ENCODE measurements around the gene PYGM. TPM values are rescaled to one million over a fixed set of nuclear protein-coding genes. Genes with fewer than 3 reads are reported as not detected.

The PYGM gene
- polyA plus RNA-seq, 1 experiment: 0.14 TPM

DNA sequence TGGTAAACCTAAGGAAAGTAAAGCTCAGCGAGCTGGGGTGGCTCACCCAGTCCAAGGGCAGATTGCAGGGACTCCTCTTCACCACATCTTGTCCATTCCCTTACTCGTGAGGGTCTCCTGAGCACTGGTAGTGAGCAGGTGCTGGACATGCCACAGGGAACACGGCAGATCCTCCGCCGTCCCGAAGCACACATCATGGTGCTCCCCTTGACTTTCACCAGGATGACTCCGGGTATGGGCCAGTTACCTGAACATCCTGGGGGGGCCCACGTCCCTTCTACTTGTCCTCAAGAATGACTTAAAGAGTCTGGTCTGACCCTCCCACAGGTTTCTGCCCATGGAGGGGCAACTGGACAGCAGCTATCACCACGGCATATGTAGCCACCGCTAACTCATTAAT is 26.5 kb upstream of the PYGM start:
- Histone ChIP-seq H3K4me3 (ENCODE audit: low read depth, low read length) (no peak overlapping the region), H3K27me3 (ENCODE audit: control insufficient read depth, insufficient read depth, low read length) (no peaks in the 10 kb centered on the region), H3K27ac (ENCODE audit: low read depth, low read length) (no peak overlapping the region), H3K9me3 (ENCODE audit: control insufficient read depth, insufficient read depth, low read length) (no peaks in the 10 kb centered on the region)
- DNase-seq (ENCODE audit: low read depth, low spot score): no peak
- TF ChIP-seq, protein P1, sequence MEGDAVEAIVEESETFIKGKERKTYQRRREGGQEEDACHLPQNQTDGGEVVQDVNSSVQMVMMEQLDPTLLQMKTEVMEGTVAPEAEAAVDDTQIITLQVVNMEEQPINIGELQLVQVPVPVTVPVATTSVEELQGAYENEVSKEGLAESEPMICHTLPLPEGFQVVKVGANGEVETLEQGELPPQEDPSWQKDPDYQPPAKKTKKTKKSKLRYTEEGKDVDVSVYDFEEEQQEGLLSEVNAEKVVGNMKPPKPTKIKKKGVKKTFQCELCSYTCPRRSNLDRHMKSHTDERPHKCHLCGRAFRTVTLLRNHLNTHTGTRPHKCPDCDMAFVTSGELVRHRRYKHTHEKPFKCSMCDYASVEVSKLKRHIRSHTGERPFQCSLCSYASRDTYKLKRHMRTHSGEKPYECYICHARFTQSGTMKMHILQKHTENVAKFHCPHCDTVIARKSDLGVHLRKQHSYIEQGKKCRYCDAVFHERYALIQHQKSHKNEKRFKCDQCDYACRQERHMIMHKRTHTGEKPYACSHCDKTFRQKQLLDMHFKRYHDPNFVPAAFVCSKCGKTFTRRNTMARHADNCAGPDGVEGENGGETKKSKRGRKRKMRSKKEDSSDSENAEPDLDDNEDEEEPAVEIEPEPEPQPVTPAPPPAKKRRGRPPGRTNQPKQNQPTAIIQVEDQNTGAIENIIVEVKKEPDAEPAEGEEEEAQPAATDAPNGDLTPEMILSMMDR (IDR thresholded peaks at IDR 0.05; ENCODE audit: low read depth, low read length): no peak
- CTCF ChIA-PET: interaction anchor here (0.6 to 1.2 kb wide), 4 partner anchors 12 to 507 kb away, joined by 3 to 5 read pairs (median 4); no protein-coding TSS in a partner anchor
- POLR2A ChIA-PET: interaction anchor here (0.7 to 1.2 kb wide), 2 partner anchors 8 to 11 kb away, joined by 3 to 7 read pairs; partner anchors contain the start of gene SF1

DNA sequence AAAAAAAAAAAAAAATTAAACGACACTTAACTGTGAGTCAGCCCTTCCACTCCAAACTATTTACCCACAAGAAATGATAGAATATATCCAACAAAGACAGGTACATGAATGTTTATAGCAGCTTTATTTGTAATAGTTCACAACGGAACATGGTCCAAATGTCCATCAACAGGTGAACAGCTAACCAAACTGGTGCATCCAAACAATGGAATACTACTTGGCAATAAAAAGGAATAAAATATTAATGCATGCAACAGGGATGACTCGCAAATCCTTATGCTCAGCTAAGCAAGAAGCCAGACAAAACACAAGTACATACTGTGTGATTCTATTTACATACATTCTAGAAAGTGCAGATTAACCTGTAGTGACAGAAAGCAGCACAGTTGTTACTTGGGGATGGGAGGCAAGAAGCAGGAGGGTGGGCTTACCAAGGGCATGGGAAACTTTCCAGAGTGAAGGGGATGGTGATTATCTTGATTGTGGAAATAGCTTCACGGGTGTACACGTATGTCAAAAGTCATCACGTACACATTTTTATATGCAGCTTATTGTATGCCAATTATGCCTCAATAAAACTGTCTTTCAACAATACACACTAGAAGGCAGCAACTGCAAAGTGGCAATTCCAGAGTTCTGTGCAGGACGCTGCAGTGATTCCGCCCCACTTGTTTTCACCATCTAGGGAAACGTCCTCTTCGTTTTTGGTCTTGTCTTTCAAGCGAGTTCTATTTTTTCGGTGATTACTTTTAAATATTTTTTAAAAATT is 25.2 kb upstream of the PYGM start:
- H3K9me3 ChIP-seq (ENCODE audit: control insufficient read depth, insufficient read depth, low read length): no peaks in the 10 kb centered on the region
- CTCF ChIA-PET: interaction anchor here (0.5 to 1.1 kb wide), 2 partner anchors 56 to 96 kb away, joined by 3 read pairs; no protein-coding TSS in a partner anchor
- no peak for DNase-seq (ENCODE audit: low read depth, low spot score)
- no peak overlapping the region for H3K4me3 ChIP-seq (ENCODE audit: low read depth, low read length)
- TF ChIP-seq, protein P1 (IDR thresholded peaks at IDR 0.05; ENCODE audit: low read depth, low read length): no peak
- POLR2A ChIA-PET: no interaction called here
- H3K27ac ChIP-seq (ENCODE audit: low read depth, low read length): no peak overlapping the region
- H3K27me3 ChIP-seq (ENCODE audit: control insufficient read depth, insufficient read depth, low read length): no peaks in the 10 kb centered on the region

DNA sequence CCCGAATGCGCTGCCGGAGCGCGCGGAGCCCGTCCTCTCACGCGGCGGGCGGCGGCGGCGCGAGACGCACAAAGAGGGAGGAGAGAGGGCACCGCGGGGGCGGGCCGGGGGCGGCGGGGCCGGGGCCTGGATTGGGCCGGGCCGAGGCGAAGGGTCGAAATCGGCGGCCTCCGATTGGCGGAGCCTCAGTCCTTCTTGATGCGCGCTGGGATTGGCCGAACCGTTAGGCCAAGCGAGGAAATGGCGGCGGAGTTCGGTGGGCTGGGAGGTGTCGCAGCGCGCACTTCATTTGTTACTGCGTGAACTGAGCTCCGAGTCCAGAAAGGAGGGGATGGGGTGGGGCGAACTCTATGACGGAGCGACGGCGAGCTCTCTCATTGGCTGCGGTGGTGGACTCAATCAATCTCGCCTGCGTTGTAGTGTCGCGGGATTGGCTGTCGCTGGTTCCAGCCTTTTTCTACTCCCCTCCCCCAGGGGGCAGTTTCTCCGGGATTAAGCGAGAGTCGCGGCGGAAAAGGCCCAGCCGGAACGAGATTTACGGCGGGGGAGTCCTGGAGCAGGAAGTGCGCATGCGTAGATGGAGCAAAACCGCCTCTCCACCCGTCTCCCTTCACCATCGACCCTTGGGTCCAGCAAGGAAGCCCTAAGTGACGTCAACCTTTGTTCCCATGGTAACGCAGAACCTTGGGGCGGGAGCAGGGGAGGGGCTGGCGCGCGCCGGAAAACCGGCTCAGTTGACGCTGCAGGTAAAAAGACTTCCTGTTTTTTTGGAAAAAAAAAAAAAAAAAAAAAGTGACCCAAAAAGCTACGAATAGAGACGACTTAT is 18.9 kb upstream of the PYGM start, which contains the start of gene SF1:
SF1 (minus strand) TSS at position 70 of the 826 bp plus-strand sequence. CDS start 150 bp downstream, outside the sequence.
- ChIA-PET CTCF (interaction anchor here (0.6 to 2.0 kb wide), 4 partner anchors 9 to 115 kb away, joined by 4 to 7 read pairs (median 4); no protein-coding TSS in a partner anchor), POLR2A (interaction anchor here (0.6 to 2.0 kb wide), 10 partner anchors 8 to 1937 kb away, joined by 3 to 11 read pairs (median 4); partner anchors contain the start of gene PYGM)
- TF ChIP-seq, protein P1 (IDR thresholded peaks at IDR 0.05; ENCODE audit: low read depth, low read length): no peak
- no peaks in the 10 kb centered on the region for H3K9me3 ChIP-seq (ENCODE audit: control insufficient read depth, insufficient read depth, low read length)
- peak within 1 kb of the TSS; percentile 98 for H3K4me3 ChIP-seq (ENCODE audit: low read depth, low read length)
- DNase-seq (ENCODE audit: low read depth, low spot score): peak; percentile 99
- no peaks in the 10 kb centered on the region for H3K27me3 ChIP-seq (ENCODE audit: control insufficient read depth, insufficient read depth, low read length)
- H3K27ac ChIP-seq (ENCODE audit: low read depth, low read length): peak within 1 kb of the TSS; percentile 85

DNA sequence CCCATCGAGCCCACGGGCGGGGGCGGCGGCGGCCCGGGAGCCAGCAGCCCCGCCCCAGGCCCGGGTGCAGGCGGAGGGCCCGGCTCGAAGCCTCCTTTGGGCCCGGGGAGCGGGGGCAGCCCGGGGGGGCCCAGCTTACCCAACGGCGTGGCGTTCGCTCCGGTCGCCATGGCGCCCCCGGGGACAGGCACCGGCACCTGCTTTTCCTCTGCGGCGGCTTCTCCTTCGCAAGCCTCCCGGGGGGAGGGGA is 18.4 kb upstream of the PYGM start:
- DNase-seq (ENCODE audit: low read depth, low spot score): no peak
- Histone ChIP-seq H3K4me3 (ENCODE audit: low read depth, low read length) (peak overlapping the region; percentile 98), H3K27ac (ENCODE audit: low read depth, low read length) (peak overlapping the region; percentile 85), H3K27me3 (ENCODE audit: control insufficient read depth, insufficient read depth, low read length) (no peaks in the 10 kb centered on the region), H3K9me3 (ENCODE audit: control insufficient read depth, insufficient read depth, low read length) (no peaks in the 10 kb centered on the region)
- POLR2A ChIA-PET: interaction anchor here (0.6 to 2.0 kb wide), 6 partner anchors 9 to 1937 kb away, joined by 3 to 11 read pairs (median 6); partner anchors contain the start of gene PYGM
- TF ChIP-seq, protein P1 (IDR thresholded peaks at IDR 0.05; ENCODE audit: low read depth, low read length): no peak
- CTCF ChIA-PET: interaction anchor here (1.0 to 2.0 kb wide), 3 partner anchors 9 to 116 kb away, joined by 4 to 7 read pairs (median 4); no protein-coding TSS in a partner anchor
